Measurements from ENCODE around the gene DPP10. TPM values are rescaled to one million over a fixed set of nuclear protein-coding genes. Genes with fewer than 3 reads are reported as not detected.

Gene DPP10
- total RNA-seq, 3 donors from 2014 or later (not counting 1 experiment from before 2014, with no cell fraction given) = not detected

DNA sequence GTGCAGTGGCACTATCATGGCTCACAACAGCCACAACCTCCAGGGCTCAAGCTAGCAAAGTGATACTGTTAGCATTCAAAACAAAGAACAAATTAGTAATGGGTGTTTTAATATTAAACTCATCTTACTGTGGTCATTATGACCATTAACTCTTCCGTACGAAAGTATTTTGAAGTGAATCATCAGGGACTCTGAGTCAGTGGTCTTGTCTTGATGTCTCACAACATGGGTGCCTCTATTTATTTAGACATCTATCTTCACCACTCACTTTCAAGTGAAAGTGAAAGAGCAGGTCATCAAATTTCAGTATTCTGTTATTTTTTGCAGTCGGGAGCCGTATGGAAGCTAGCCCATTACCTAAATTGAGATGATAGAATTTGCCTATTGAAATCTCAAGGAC is 1118.2 kb downstream of the DPP10 start:
- Mint-ChIP-seq H3K27ac (no peak overlapping the region), H3K9me3 (peaks cover 11 to 17% of the 10 kb centered on the region in 2 donors), H3K4me1 (no peaks in the 10 kb centered on the region), H3K27me3 (ENCODE audit: low read depth in 2 of 2) (no peaks in the 10 kb centered on the region), H3K36me3 (peaks cover 5% of the 10 kb centered on the region), H3K4me3 (no peak overlapping the region)
- no peak overlapping the region for H3K27ac ChIP-seq (ENCODE audit: low read length)
- no peaks in the 10 kb centered on the region for H3K4me1 ChIP-seq (ENCODE audit: control insufficient read depth, insufficient read depth, low read length)
- TF ChIP-seq, protein P1, sequence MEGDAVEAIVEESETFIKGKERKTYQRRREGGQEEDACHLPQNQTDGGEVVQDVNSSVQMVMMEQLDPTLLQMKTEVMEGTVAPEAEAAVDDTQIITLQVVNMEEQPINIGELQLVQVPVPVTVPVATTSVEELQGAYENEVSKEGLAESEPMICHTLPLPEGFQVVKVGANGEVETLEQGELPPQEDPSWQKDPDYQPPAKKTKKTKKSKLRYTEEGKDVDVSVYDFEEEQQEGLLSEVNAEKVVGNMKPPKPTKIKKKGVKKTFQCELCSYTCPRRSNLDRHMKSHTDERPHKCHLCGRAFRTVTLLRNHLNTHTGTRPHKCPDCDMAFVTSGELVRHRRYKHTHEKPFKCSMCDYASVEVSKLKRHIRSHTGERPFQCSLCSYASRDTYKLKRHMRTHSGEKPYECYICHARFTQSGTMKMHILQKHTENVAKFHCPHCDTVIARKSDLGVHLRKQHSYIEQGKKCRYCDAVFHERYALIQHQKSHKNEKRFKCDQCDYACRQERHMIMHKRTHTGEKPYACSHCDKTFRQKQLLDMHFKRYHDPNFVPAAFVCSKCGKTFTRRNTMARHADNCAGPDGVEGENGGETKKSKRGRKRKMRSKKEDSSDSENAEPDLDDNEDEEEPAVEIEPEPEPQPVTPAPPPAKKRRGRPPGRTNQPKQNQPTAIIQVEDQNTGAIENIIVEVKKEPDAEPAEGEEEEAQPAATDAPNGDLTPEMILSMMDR (IDR thresholded peaks at IDR 0.05) = no peak
- no peak for DNase-seq
- 87% methylated on average over 4 of the region's 4 CpGs for WGBS (ENCODE audit: insufficient coverage)
- no peaks in the 10 kb centered on the region for H3K36me3 ChIP-seq (ENCODE audit: control insufficient read depth, insufficient read depth, low read length)
- intact Hi-C loops (cut with micrococcal nuclease) = no loop called here
- ATAC-seq = no peak
- peaks cover 2% of the 10 kb centered on the region for H3K9me3 ChIP-seq (ENCODE audit: control insufficient read depth, insufficient read depth, low read length)
- no peak overlapping the region for H3K4me3 ChIP-seq (ENCODE audit: low read length)
- H3K27me3 ChIP-seq (ENCODE audit: control insufficient read depth, insufficient read depth, low read length) = no peaks in the 10 kb centered on the region

DNA sequence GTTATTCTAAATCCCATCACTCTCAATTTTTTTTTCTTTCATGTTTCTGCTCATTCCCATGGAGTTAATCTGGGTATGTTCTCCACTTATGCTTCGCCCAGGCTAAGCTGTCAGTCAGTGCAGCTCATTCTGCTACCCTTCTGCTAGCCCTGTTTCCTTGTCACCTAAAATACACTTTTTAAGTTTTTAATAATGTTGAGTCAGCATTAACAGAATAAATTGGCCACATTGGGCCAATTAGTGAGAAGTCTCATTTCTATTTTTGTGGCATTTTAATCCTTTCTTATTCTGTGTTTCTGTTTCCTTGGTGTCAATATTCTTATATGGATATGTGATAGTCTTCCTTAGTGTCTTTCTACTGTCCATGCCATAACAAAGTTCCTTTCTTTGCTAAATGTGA is 1126.2 kb downstream of the DPP10 start:
- no peaks in the 10 kb centered on the region for H3K36me3 ChIP-seq (ENCODE audit: control insufficient read depth, insufficient read depth, low read length)
- TF ChIP-seq, protein P1 (IDR thresholded peaks at IDR 0.05) = no peak
- intact Hi-C loops (cut with micrococcal nuclease) = no loop called here
- H3K9me3 ChIP-seq (ENCODE audit: control insufficient read depth, insufficient read depth, low read length) = peaks cover 10% of the 10 kb centered on the region
- H3K9me3 Mint-ChIP-seq = peaks cover 9 to 10% of the 10 kb centered on the region in 2 donors
- H3K27me3 Mint-ChIP-seq (ENCODE audit: low read depth in 2 of 2) = no peaks in the 10 kb centered on the region
- peaks cover 16% of the 10 kb centered on the region for H3K36me3 Mint-ChIP-seq
- H3K27ac Mint-ChIP-seq = no peak overlapping the region
- no peaks in the 10 kb centered on the region for H3K4me1 ChIP-seq (ENCODE audit: control insufficient read depth, insufficient read depth, low read length)
- H3K27ac ChIP-seq (ENCODE audit: low read length) = no peak overlapping the region
- no peak for ATAC-seq
- H3K4me3 ChIP-seq (ENCODE audit: low read length) = no peak overlapping the region
- 69% methylated on average over 1 of the region's 1 CpG for WGBS (ENCODE audit: insufficient coverage)
- H3K4me3 Mint-ChIP-seq = no peak overlapping the region
- H3K27me3 ChIP-seq (ENCODE audit: control insufficient read depth, insufficient read depth, low read length) = no peaks in the 10 kb centered on the region
- DNase-seq = no peak
- H3K4me1 Mint-ChIP-seq = no peaks in the 10 kb centered on the region

DNA sequence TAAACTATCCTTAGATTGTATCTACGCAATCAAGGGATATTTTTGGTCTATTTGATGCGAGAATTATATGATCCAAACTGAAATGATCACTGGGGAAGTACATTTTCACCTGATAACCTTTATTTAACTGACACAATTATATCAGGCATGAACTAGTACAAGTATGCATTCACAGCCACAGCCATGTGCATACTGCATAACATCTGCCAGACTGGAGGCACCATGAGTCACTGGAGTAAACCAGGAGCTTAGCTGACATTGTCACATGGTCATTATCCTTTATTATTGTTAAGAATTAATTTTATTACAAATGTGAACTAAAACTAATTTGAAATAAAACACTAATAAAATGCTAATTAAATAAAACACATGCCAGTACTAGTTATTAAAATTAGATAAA is 1127.1 kb downstream of the DPP10 start:
- intact Hi-C loops (cut with micrococcal nuclease) = no loop called here
- 100% methylated on average over 1 of the region's 2 CpGs for WGBS (ENCODE audit: insufficient coverage)
- no peak overlapping the region for H3K27ac ChIP-seq (ENCODE audit: low read length)
- H3K9me3 ChIP-seq (ENCODE audit: control insufficient read depth, insufficient read depth, low read length) = peaks cover 10% of the 10 kb centered on the region
- ATAC-seq = no peak
- no peaks in the 10 kb centered on the region for H3K4me1 Mint-ChIP-seq
- peaks cover 17 to 18% of the 10 kb centered on the region in 2 donors for H3K9me3 Mint-ChIP-seq
- H3K27me3 Mint-ChIP-seq (ENCODE audit: low read depth in 2 of 2) = no peaks in the 10 kb centered on the region
- peaks cover 16% of the 10 kb centered on the region for H3K36me3 Mint-ChIP-seq
- TF ChIP-seq, protein P1 (IDR thresholded peaks at IDR 0.05) = no peak
- no peaks in the 10 kb centered on the region for H3K36me3 ChIP-seq (ENCODE audit: control insufficient read depth, insufficient read depth, low read length)
- no peaks in the 10 kb centered on the region for H3K4me1 ChIP-seq (ENCODE audit: control insufficient read depth, insufficient read depth, low read length)
- no peaks in the 10 kb centered on the region for H3K27me3 ChIP-seq (ENCODE audit: control insufficient read depth, insufficient read depth, low read length)
- no peak for DNase-seq
- no peak overlapping the region for H3K4me3 Mint-ChIP-seq
- H3K27ac Mint-ChIP-seq = no peak overlapping the region
- H3K4me3 ChIP-seq (ENCODE audit: low read length) = no peak overlapping the region

DNA sequence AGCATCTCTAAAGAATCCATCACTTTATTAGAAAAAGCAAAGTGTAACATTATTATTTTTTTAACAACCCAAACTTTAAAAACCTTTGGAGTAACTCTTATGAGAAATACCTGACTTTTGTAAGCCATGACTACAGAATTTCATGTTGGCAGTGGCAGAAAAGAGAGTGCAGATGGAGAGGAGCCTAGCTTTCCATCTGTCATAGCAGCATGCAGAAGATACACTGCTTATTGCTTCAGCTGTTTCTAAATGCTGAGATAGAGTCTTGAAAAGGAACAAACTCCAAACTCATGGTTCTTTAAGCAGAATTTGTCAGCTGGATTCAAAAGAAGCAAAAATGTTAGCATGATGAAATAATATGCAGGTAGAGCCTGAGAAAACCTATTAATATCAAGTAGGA is 1130.3 kb downstream of the DPP10 start:
- no peak overlapping the region for H3K27ac ChIP-seq (ENCODE audit: low read length)
- Mint-ChIP-seq H3K36me3 (peaks cover 7% of the 10 kb centered on the region), H3K27me3 (ENCODE audit: low read depth in 2 of 2) (no peaks in the 10 kb centered on the region), H3K4me3 (no peak overlapping the region), H3K27ac (no peak overlapping the region), H3K9me3 (peaks cover 19 to 25% of the 10 kb centered on the region in 2 donors), H3K4me1 (no peaks in the 10 kb centered on the region)
- peaks cover 12% of the 10 kb centered on the region for H3K9me3 ChIP-seq (ENCODE audit: control insufficient read depth, insufficient read depth, low read length)
- ATAC-seq = no peak
- no peak for DNase-seq
- intact Hi-C loops (cut with micrococcal nuclease) = no loop called here
- no peaks in the 10 kb centered on the region for H3K4me1 ChIP-seq (ENCODE audit: control insufficient read depth, insufficient read depth, low read length)
- H3K27me3 ChIP-seq (ENCODE audit: control insufficient read depth, insufficient read depth, low read length) = no peaks in the 10 kb centered on the region
- no peaks in the 10 kb centered on the region for H3K36me3 ChIP-seq (ENCODE audit: control insufficient read depth, insufficient read depth, low read length)
- TF ChIP-seq, protein P1 (IDR thresholded peaks at IDR 0.05) = no peak
- H3K4me3 ChIP-seq (ENCODE audit: low read length) = no peak overlapping the region
